WTC11 (cell line): ENCODE measurements around the gene RPS21. TPM values are rescaled to one million over a fixed set of nuclear protein-coding genes. Genes with fewer than 3 reads are reported as not detected.
"Not testable (repeated sequence)": the region's sequence is repeated elsewhere in the genome, so short reads cannot be mapped to it uniquely, and the experiment has no call there.

ENCODE experiments used
- ATAC-seq: fragments of 200-7000 bp; cut with Tn5 transposase; 2 replicates; pipeline ENCODE4 v1.10.0; 2021; ENCODE audit warnings: mild to moderate bottlenecking, moderate library complexity
- CTCF ChIA-PET: fragments of 300-600 bp; sonication (Branson Sonifier 250); formaldehyde crosslinking; loops from one replicate; lab custom pipeline; 2021; ENCODE audit warnings: antibody characterized with exemption; lab: Charles Lee
- POLR2A ChIA-PET: fragments of 350-600 bp; sonication (Branson Sonifier 250); formaldehyde crosslinking; loops from one replicate; lab custom pipeline; 2021; ENCODE audit warnings: antibody characterized with exemption; lab: Charles Lee
- DNase-seq: peaks from one replicate; pipeline ENCODE4 v3.0.0; 2021; ENCODE audit warnings: low spot score
- H3K27ac Mint-ChIP-seq: 2 replicates; pipeline ENCODE4 v1.8.0; 2021; ENCODE audit warnings: mixed read lengths
- H3K27me3 Mint-ChIP-seq: 2 replicates; pipeline ENCODE4 v1.8.0; 2021; ENCODE audit warnings: low read depth, mild to moderate bottlenecking, moderate library complexity, mixed read lengths
- H3K36me3 Mint-ChIP-seq: 2 replicates; pipeline ENCODE4 v1.8.0; 2021; ENCODE audit warnings: mixed read lengths
- H3K4me1 Mint-ChIP-seq: 2 replicates; pipeline ENCODE4 v1.8.0; 2022; ENCODE audit warnings: mixed read lengths
- H3K4me3 Mint-ChIP-seq: 2 replicates; pipeline ENCODE4 v1.8.0; 2021; ENCODE audit warnings: mild to moderate bottlenecking, moderate library complexity, mixed read lengths
- H3K9me3 Mint-ChIP-seq: 2 replicates; pipeline ENCODE4 v1.8.0; 2021; ENCODE audit warnings: mixed read lengths
- CBFB ChIP-seq: sonication (generic); formaldehyde crosslinking; IDR thresholded peaks from 2 replicates; pipeline ENCODE4 v1.8.1; 2022; ENCODE audit warnings: mild to moderate bottlenecking, low read depth, missing genetic modification reagents
- ELF4 ChIP-seq: sonication (generic); formaldehyde crosslinking; IDR thresholded peaks from 2 replicates; pipeline ENCODE4 v1.8.1; 2022; ENCODE audit warnings: low read depth, mild to moderate bottlenecking, moderate library complexity, missing genetic modification reagents
- FOXJ3 ChIP-seq: sonication (generic); formaldehyde crosslinking; IDR thresholded peaks from 2 replicates; pipeline ENCODE4 v1.9.0; 2021; ENCODE audit warnings: missing genetic modification reagents, mild to moderate bottlenecking, borderline replicate concordance
- FOXP1 ChIP-seq: sonication (generic); formaldehyde crosslinking; IDR thresholded peaks from 2 replicates; pipeline ENCODE4 v1.8.0; 2022; ENCODE audit warnings: missing genetic modification reagents, mild to moderate bottlenecking, moderate library complexity, borderline replicate concordance
- HMGXB4 ChIP-seq: sonication (generic); formaldehyde crosslinking; IDR thresholded peaks from 2 replicates; pipeline ENCODE4 v1.8.1; 2023; ENCODE audit warnings: mild to moderate bottlenecking, moderate library complexity, missing genetic modification reagents
- MAX ChIP-seq: sonication (generic); formaldehyde crosslinking; IDR thresholded peaks from 2 replicates; pipeline ENCODE4 v1.8.0; 2022; ENCODE audit warnings: mild to moderate bottlenecking, missing genetic modification reagents
- PRDM15 ChIP-seq: sonication (generic); formaldehyde crosslinking; IDR thresholded peaks from 2 replicates; pipeline ENCODE4 v1.8.0; 2022; ENCODE audit warnings: missing genetic modification reagents
- SOX15 ChIP-seq: fragments of 250-450 bp; sonication (Bioruptor Pico); IDR thresholded peaks from 2 replicates; pipeline ENCODE4 v1.9.0; 2021; ENCODE audit warnings: mild to moderate bottlenecking
- TCF7 ChIP-seq: sonication (generic); formaldehyde crosslinking; IDR thresholded peaks from 2 replicates; pipeline ENCODE4 v1.8.0; 2022; ENCODE audit warnings: mild to moderate bottlenecking, low read depth, missing genetic modification reagents, moderate library complexity
- ZBTB43 ChIP-seq: sonication (generic); formaldehyde crosslinking; IDR thresholded peaks from 2 replicates; pipeline ENCODE4 v1.8.1; 2023; ENCODE audit warnings: mild to moderate bottlenecking, missing genetic modification reagents
- ZNF219 ChIP-seq: sonication (generic); formaldehyde crosslinking; IDR thresholded peaks from 2 replicates; pipeline ENCODE4 v1.8.0; 2023; ENCODE audit warnings: missing genetic modification reagents, mild to moderate bottlenecking, borderline replicate concordance
- ZNF281 ChIP-seq: sonication (generic); formaldehyde crosslinking; IDR thresholded peaks from 2 replicates; pipeline ENCODE4 v1.8.0; 2023; ENCODE audit warnings: mild to moderate bottlenecking, missing genetic modification reagents
- ZNF416 ChIP-seq: fragments of 250-450 bp; sonication (Bioruptor Pico); IDR thresholded peaks from 2 replicates; pipeline ENCODE4 v1.9.0; 2021; ENCODE audit warnings: mild to moderate bottlenecking, inconsistent platforms
- ZNF423 ChIP-seq: fragments of 250-450 bp; sonication (Bioruptor Pico); IDR thresholded peaks from 2 replicates; pipeline ENCODE4 v2.1.2; 2022; ENCODE audit warnings: mild to moderate bottlenecking, moderate library complexity
- ZNF532 ChIP-seq: fragments of 250-450 bp; sonication (Bioruptor Pico); IDR thresholded peaks from 2 replicates; pipeline ENCODE4 v1.9.0; 2021; ENCODE audit warnings: mild to moderate bottlenecking, borderline replicate concordance
- ZNF671 ChIP-seq: fragments of 250-450 bp; sonication (Bioruptor Pico); IDR thresholded peaks from 2 replicates; pipeline ENCODE4 v1.8.0; 2021; ENCODE audit warnings: mild to moderate bottlenecking
- total RNA-seq: library from RNA; stranded (reverse); gene quantifications from 3 replicates; pipeline ENCODE4 v1.2.3, GENCODE V29; 2021

Gene RPS21
- total RNA-seq, 1 experiment from 2014 or later = 2,016 TPM

GRCh38 chr20:62425281-62426058 is 38.6 kb downstream of the RPS21 start:
- no peak for ATAC-seq
- ChIA-PET CTCF (interaction anchor here (1.0 to 1.4 kb wide), 2 partner anchors 15 to 74 kb away, joined by 4 to 7 read pairs; no protein-coding TSS in a partner anchor), POLR2A (no interaction called here)

GRCh38 chr20:62426059-62426348 is 39.1 kb downstream of the RPS21 start:
- CTCF ChIA-PET = interaction anchor here (1.7 kb wide), 1 partner anchor 123 kb away, joined by 4 read pairs; no protein-coding TSS in a partner anchor

More at GRCh38 chr20:62425281-62426058, 38.6 kb downstream of the RPS21 start:
- Mint-ChIP-seq H3K9me3 (peaks cover 5% of the 10 kb centered on the region), H3K27ac (no peak overlapping the region), H3K4me3 (no peak overlapping the region), H3K36me3 (no peaks in the 10 kb centered on the region), H3K27me3 (no peaks in the 10 kb centered on the region; the same call in 1 of the 2 replicates), H3K4me1 (peaks cover 30% of the 10 kb centered on the region)
- DNase-seq = no peak
- no peak for TF ChIP-seq ZNF416 (CRISPR knock-in tag)
- no peak for TF ChIP-seq HMGXB4
- 0 out of 2 replicates have a peak, but pooled peaks have one; percentile 7 for TF ChIP-seq FOXP1
- TF ChIP-seq SOX15 (CRISPR knock-in tag) = no peak

GRCh38 chr20:62426699-62427131 is 39.8 kb downstream of the RPS21 start:
- TF ChIP-seq ELF4 (CRISPR knock-in tag) = no peak
- no peak for TF ChIP-seq ZNF671
- no peak for TF ChIP-seq MAX (CRISPR knock-in tag)
- TF ChIP-seq CBFB (CRISPR knock-in tag) = no peak
- no peak for TF ChIP-seq FOXJ3 (CRISPR knock-in tag)
- TF ChIP-seq ZNF423 = no peak
- no peak for TF ChIP-seq TCF7 (CRISPR knock-in tag)
- no peak for TF ChIP-seq ZNF532 (CRISPR knock-in tag)
- no peak for TF ChIP-seq ZNF219 (CRISPR knock-in tag)
- peak; percentile 43; the same call in 1 of the 2 replicates for TF ChIP-seq ZBTB43 (CRISPR knock-in tag)
- no peak for TF ChIP-seq PRDM15 (CRISPR knock-in tag)
- TF ChIP-seq ZNF281 = 0 out of 2 replicates have a peak, but pooled peaks have one; percentile 68
- peak; percentile 73; the same call in 1 of the 2 replicates for TF ChIP-seq ZNF416 (CRISPR knock-in tag)
- Mint-ChIP-seq H3K27me3 (no peaks in the 10 kb centered on the region; the same call in 1 of the 2 replicates), H3K4me3 (no peak overlapping the region), H3K27ac (peak overlapping the region; percentile 63), H3K4me1 (peaks cover 41% of the 10 kb centered on the region), H3K9me3 (no peaks in the 10 kb centered on the region), H3K36me3 (no peaks in the 10 kb centered on the region)
- peak; percentile 74 for DNase-seq
- ATAC-seq = peak; percentile 68
- CTCF ChIA-PET = interaction anchor here (0.9 to 3.5 kb wide), 9 partner anchors 12 to 123 kb away, joined by 3 to 27 read pairs (median 4); no protein-coding TSS in a partner anchor
- POLR2A ChIA-PET = no interaction called here

More at GRCh38 chr20:62426059-62426348, 39.1 kb downstream of the RPS21 start:
- H3K36me3 Mint-ChIP-seq, H3K27ac Mint-ChIP-seq, H3K4me3 Mint-ChIP-seq, DNase-seq, H3K27me3 Mint-ChIP-seq, H3K9me3 Mint-ChIP-seq, ATAC-seq, POLR2A ChIA-PET: not testable (repeated sequence)
- peaks cover 34% of the 10 kb centered on the region for H3K4me1 Mint-ChIP-seq
